Activated T-cell treated with anti-CD3 and anti-CD28 coated beads, Interleukin-2, amount 50 U/mL, for 24 hours (primary cell): ENCODE data around the gene PAPSS1.

Experiments
- DNase-seq: peaks from one replicate; pipeline ENCODE4 v3.0.0-alpha.2; 2020
- H3K27ac Mint-ChIP-seq: 2 replicates; pipeline ENCODE4 v1.8.0; 2020; ENCODE audit warnings: mild to moderate bottlenecking, mixed read lengths
- H3K27me3 Mint-ChIP-seq: 2 replicates; pipeline ENCODE4 v1.8.0; 2020; ENCODE audit warnings: mixed read lengths
- H3K36me3 Mint-ChIP-seq: 2 replicates; pipeline ENCODE4 v1.8.0; 2020; ENCODE audit warnings: low read depth, mixed read lengths
- H3K4me1 Mint-ChIP-seq: 2 replicates; pipeline ENCODE4 v1.8.0; 2020; ENCODE audit warnings: low read depth, mixed read lengths
- H3K4me3 Mint-ChIP-seq: 2 replicates; pipeline ENCODE4 v1.8.0; 2020; ENCODE audit warnings: mild to moderate bottlenecking, moderate library complexity, mixed read lengths
- H3K9me3 Mint-ChIP-seq: 2 replicates; pipeline ENCODE4 v1.8.0; 2020; ENCODE audit warnings: mixed read lengths

The PAPSS1 gene

DNA sequence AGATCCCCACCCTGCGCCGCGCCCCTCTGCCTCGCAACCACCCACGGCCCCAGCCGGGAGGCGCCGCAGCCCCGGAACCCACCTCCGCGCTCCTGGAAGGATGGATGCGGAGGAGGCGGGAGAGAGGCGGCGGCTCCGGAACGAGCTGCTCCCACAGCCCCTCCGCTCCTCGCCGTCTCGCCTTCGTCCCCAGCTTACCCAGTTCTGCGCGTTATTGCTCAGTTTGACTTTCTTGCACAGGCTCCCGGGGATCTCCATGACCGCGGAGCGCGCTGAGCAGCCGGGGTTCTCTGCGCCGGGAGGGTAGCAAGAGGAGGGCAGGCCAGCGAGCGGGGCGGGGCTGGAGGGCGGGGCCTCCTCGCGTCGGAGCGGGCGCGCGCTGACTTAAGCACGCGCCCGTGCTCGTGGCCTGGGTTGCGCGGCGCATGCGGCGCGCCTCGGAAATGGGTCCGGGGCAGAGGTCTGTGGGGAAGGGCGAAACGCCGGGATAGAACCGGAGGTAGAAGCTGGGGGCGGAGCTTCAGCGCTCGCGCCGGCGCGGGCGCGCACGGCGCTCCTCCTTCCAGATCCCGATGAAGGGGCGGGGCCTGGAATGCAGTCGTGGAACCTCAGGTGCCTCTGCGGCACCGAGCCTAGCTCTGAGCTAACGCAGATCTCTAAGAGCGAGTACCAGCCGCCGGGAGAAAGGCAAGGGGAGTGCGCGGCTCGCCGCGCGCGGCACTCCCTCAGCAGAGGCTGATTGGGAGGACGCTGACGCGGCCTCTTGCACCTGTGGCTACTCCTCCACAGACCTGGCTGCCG, at the start of gene PAPSS1:
Gene PAPSS1 (minus strand): TSS at position 313 of the 801 bp plus-strand sequence. CDS start 55 bp downstream, at position 258.
- Mint-ChIP-seq H3K27ac (peak within 1 kb of the TSS; percentile 94), H3K4me3 (peak within 1 kb of the TSS; percentile 91), H3K36me3 (peaks cover 8% of the 10 kb centered on the region), H3K4me1 (peaks cover 33% of the 10 kb centered on the region), H3K27me3 (no peaks in the 10 kb centered on the region), H3K9me3 (no peaks in the 10 kb centered on the region)
- DNase-seq: peak; percentile 96

DNA sequence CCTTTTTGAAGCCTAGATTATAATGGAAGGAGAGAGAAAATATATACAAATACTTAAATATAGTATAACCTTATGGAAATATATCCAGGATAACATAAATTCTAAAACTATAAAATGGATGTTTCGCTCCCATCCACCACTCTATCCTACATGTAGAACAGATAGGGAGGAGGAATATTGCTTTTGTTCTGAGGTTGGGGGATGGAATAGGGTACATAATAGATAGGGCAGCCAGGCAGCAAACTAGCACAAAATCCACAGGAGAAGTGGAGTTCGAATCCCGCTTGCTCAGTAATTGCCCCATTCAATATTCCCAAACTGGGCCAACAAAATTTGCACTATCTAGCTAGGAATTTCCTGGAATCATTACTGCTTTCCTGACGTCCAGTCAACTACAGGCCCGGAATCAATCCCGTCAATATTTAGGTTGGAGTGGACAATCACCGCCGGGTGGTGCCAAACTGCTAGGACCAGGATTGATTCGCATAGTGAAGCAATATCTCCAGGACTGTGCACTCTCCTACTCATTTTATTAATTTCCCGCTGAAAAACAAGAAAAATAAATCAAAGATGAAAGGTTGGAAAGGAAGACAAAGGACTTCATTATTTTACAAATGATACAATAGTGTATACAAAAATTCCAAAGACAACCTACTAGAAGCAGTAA, 40.4 kb upstream of the PAPSS1 start:
- Mint-ChIP-seq H3K4me3 (no peak overlapping the region), H3K4me1 (peaks cover 9% of the 10 kb centered on the region), H3K27me3 (peaks cover 23% of the 10 kb centered on the region), H3K9me3 (no peaks in the 10 kb centered on the region), H3K36me3 (no peaks in the 10 kb centered on the region), H3K27ac (no peak overlapping the region)
- DNase-seq: no peak

DNA sequence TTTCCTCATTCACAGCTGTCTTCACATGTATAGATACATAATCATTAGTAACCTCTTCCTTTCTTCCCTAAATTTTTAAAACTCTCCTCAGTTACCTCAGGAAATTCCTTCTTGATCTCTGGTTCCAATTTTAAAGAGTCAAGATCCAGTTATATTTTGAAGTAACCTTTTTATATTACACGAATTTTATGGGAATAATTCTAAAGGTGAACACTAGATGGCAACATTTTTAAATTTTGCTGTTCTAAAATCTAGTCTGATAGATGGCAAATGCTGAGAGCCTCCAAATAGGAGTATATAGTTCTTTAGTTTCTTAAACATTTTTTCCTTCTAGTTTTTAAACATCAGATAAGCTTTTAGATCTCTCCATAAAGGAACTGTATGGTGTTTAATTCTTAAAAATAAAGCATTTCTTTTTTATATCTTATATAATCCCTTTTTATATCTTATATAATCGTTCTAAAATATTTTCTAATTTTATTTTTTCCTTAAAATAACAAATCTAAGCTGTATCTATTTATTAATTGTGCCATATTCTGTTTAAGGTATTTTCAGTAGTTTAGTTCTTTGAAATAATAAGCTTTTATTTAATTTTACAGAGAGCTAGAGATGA, 37.9 kb upstream of the PAPSS1 start:
- DNase-seq: no peak
- Mint-ChIP-seq H3K4me3 (no peak overlapping the region), H3K36me3 (no peaks in the 10 kb centered on the region), H3K27ac (no peak overlapping the region), H3K4me1 (peaks cover 9% of the 10 kb centered on the region), H3K9me3 (no peaks in the 10 kb centered on the region), H3K27me3 (peaks cover 24% of the 10 kb centered on the region)

- H3K27ac Mint-ChIP-seq: no peak overlapping the region
- DNase-seq: no peak
- peaks cover 9% of the 10 kb centered on the region for H3K4me1 Mint-ChIP-seq
- no peaks in the 10 kb centered on the region for H3K9me3 Mint-ChIP-seq
- no peaks in the 10 kb centered on the region for H3K36me3 Mint-ChIP-seq
- peaks cover 28% of the 10 kb centered on the region for H3K27me3 Mint-ChIP-seq
- H3K4me3 Mint-ChIP-seq: no peak overlapping the region
These were observed 37.2 kb upstream of the PAPSS1 start for GRCh38 chr4:107757283-107757682.

GRCh38 chr4:107755841-107756356, 35.9 kb upstream of the PAPSS1 start:
- Mint-ChIP-seq H3K4me1 (peaks cover 10% of the 10 kb centered on the region), H3K27me3 (peaks cover 29% of the 10 kb centered on the region), H3K9me3 (no peaks in the 10 kb centered on the region), H3K4me3 (no peak overlapping the region), H3K36me3 (no peaks in the 10 kb centered on the region), H3K27ac (no peak overlapping the region)
- no peak for DNase-seq

DNA sequence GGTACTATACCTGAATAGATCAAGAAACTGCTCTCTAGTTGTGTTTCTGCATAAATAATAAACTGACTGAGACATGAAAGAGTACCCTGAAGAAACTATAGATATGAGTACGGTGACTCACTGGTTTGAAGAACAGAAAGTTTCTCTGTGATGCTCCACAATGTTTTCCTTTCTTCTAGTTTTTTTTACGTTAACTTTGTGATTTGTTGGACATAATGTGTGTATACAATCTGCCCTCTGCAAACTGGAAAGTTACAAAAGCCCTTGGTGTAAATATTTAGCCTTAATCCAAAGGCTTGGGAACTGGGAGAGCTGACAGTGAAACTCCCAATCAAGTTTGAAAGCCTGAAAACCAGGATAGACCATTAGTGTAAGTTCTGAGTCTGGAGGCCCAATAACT, 31.6 kb upstream of the PAPSS1 start:
- DNase-seq: no peak
- Mint-ChIP-seq H3K4me3 (no peak overlapping the region), H3K27ac (no peak overlapping the region), H3K27me3 (peaks cover 48% of the 10 kb centered on the region), H3K4me1 (peaks cover 10% of the 10 kb centered on the region), H3K36me3 (no peaks in the 10 kb centered on the region), H3K9me3 (no peaks in the 10 kb centered on the region)

GRCh38 chr4:107747748-107748486, 27.9 kb upstream of the PAPSS1 start:
- H3K4me1 Mint-ChIP-seq: peaks cover 6% of the 10 kb centered on the region
- no peak overlapping the region for H3K27ac Mint-ChIP-seq
- no peak overlapping the region for H3K4me3 Mint-ChIP-seq
- peaks cover 43% of the 10 kb centered on the region for H3K27me3 Mint-ChIP-seq
- H3K36me3 Mint-ChIP-seq: no peaks in the 10 kb centered on the region
- DNase-seq: no peak
- H3K9me3 Mint-ChIP-seq: peaks cover 3% of the 10 kb centered on the region

DNA sequence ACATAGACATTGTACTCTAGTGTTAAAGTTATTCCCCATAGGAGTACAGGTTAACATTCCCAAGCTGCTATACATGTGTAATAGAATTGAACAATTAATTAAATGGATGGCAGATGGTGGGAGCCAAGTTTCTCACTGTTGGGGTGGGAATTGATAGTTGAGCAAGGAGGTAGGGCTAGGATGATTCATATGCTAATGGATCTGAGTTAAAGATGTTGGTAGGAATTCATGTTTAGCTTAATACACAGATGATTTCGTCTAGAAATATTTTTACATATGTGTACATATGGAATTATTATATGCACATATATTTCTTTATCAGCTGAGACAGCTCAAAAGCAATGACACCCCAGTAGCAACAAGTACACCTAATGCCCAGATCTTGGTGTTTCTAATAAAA, 26.1 kb upstream of the PAPSS1 start:
- H3K27me3 Mint-ChIP-seq: peaks cover 33% of the 10 kb centered on the region
- H3K27ac Mint-ChIP-seq: no peak overlapping the region
- no peak for DNase-seq
- peaks cover 3% of the 10 kb centered on the region for H3K9me3 Mint-ChIP-seq
- H3K36me3 Mint-ChIP-seq: no peaks in the 10 kb centered on the region
- H3K4me1 Mint-ChIP-seq: peaks cover 4% of the 10 kb centered on the region
- H3K4me3 Mint-ChIP-seq: no peak overlapping the region

GRCh38 chr4:107744532-107744931, 24.5 kb upstream of the PAPSS1 start:
- Mint-ChIP-seq H3K36me3 (no peaks in the 10 kb centered on the region), H3K27me3 (peaks cover 25% of the 10 kb centered on the region), H3K4me1 (peaks cover 4% of the 10 kb centered on the region), H3K27ac (no peak overlapping the region), H3K4me3 (no peak overlapping the region), H3K9me3 (peaks cover 3% of the 10 kb centered on the region)
- DNase-seq: no peak

GRCh38 chr4:107743532-107743931, 23.5 kb upstream of the PAPSS1 start:
- Mint-ChIP-seq H3K27me3 (peaks cover 16% of the 10 kb centered on the region), H3K27ac (peak overlapping the region; percentile 23), H3K9me3 (peaks cover 3% of the 10 kb centered on the region), H3K4me1 (peaks cover 4% of the 10 kb centered on the region), H3K36me3 (no peaks in the 10 kb centered on the region), H3K4me3 (no peak overlapping the region)
- no peak for DNase-seq

DNA sequence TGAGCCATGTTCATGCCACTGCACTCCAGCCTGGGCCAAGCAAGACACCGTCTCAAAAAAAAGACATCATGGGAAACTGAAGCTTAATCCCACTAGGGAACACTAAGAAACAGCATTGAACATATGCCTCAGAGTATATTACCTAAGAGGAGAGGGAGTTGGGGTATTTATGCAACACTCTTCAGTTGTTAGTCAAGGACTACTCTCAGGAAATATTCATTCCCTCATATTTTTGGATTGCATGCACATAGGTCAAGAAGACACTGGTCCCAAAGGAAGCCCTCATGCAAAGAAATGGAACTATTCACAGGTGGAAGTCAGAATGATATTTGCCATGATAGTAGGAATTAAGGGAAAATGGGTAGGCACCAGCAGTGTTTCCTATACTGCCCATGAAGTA, 22.8 kb upstream of the PAPSS1 start:
- Mint-ChIP-seq H3K27ac (no peak overlapping the region), H3K4me1 (peaks cover 4% of the 10 kb centered on the region), H3K9me3 (peaks cover 3% of the 10 kb centered on the region), H3K4me3 (no peak overlapping the region), H3K27me3 (peaks cover 10% of the 10 kb centered on the region), H3K36me3 (no peaks in the 10 kb centered on the region)
- no peak for DNase-seq

DNA sequence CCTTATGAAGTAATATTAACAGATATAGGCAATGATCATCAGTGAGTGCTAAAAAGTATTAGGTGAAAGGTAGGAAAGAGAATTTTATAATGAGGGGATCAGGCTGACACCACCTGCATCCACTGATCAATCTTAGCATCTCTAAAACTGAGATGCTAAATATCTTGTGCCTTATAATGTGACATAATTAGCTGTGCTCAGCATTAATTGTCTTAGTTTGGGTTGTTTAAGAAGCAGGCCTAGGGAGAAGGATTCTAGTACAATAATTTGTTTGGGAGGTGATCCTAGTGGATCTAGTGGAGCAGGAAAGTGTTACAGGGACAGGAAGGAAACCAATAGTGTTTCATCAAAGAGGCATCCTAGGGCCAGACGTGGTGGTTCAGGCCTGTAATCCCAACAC, 22.2 kb upstream of the PAPSS1 start:
- no peak overlapping the region for H3K4me3 Mint-ChIP-seq
- H3K4me1 Mint-ChIP-seq: peaks cover 4% of the 10 kb centered on the region
- peaks cover 3% of the 10 kb centered on the region for H3K9me3 Mint-ChIP-seq
- H3K27me3 Mint-ChIP-seq: peaks cover 5% of the 10 kb centered on the region
- H3K36me3 Mint-ChIP-seq: no peaks in the 10 kb centered on the region
- H3K27ac Mint-ChIP-seq: no peak overlapping the region
- DNase-seq: no peak

DNA sequence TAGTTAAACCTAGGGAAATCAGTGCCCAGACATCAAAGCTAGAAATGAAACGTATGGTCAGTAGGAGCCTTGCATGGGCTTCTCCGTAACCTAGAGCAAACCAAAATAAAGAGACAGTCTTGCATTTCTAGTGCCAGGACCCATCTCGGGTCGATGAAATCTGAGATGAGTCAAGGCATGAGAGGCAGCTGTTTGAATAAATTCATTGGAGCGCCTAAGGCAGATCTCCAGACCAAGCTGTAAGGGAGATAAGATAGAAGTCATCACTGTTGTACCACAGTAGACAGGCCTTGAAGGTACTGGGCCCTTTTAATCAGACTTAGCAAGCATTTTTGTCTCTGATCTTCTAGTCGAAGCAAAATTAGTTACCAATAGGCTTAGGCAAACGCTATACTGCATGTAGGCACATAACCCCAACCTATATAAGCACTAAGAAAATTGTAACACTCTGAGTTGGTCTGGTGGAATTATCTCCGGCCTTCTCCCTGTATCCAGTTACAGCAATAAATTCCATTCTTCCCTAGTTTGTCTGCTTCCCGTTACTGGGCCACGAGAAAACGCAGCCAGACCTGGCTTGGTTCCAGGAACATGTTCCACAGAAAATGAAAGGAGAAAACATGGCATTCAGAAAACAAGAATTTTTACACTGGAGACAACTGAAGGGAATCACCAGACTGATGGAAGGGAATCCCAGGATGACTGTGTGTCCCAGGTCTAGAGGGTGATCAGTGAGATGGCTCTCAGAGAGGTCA, 21.1 kb upstream of the PAPSS1 start:
- H3K4me3 Mint-ChIP-seq: no peak overlapping the region
- no peaks in the 10 kb centered on the region for H3K36me3 Mint-ChIP-seq
- H3K4me1 Mint-ChIP-seq: peaks cover 4% of the 10 kb centered on the region
- no peak for DNase-seq
- no peak overlapping the region for H3K27ac Mint-ChIP-seq
- H3K27me3 Mint-ChIP-seq: no peaks in the 10 kb centered on the region
- peaks cover 3% of the 10 kb centered on the region for H3K9me3 Mint-ChIP-seq

GRCh38 chr4:107740381-107740780, 20.3 kb upstream of the PAPSS1 start:
- Mint-ChIP-seq H3K9me3 (peaks cover 3% of the 10 kb centered on the region), H3K27me3 (no peaks in the 10 kb centered on the region), H3K4me1 (peaks cover 4% of the 10 kb centered on the region), H3K27ac (no peak overlapping the region), H3K36me3 (no peaks in the 10 kb centered on the region), H3K4me3 (no peak overlapping the region)
- DNase-seq: no peak
